Right hindlimb (tissue), 1 donor: ENCODE data around the gene KCNJ12.
A peak's percentile ranks its signal among the peaks of the same experiment; 100 is the strongest.

Experiments used
- DNase-seq: peaks from one replicate; pipeline ENCODE4 v3.0.0-alpha.2; 2018

The KCNJ12 gene

DNA sequence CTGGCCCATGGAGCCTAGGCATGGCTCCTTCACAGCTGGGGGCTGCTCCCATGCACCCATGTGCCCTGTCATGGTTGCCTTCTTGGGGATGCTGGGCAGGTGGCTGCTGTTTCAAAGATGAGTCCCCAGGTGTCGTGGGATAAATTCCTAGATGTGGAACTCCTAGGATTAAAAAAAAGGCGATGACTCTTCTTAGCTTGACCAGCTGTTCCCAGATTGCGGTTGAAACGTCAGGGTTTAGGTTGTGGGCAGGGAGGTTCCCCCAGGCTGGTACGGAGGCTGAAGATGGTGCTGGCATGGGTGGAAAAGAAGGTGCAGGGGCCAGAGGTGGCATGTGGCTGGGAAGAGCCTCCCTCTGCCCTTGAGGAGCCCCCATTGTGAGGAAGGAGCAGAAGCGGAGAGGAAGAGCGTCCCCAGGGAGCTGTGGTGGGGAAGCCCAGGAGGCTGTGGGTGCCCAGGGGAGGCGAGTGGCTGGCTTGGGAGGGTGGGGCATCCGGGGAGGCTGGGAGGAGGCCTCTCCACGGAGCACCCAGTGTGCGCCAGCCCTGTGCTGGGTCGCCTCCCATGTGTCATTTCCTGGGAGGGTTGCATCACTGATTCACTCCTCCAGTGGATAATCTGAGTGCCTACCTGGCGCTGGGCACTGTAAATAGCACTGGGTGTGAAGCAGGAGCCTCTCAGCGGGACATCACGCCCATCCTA, 7.5 kb upstream of the KCNJ12 start:
- no peak for DNase-seq

DNA sequence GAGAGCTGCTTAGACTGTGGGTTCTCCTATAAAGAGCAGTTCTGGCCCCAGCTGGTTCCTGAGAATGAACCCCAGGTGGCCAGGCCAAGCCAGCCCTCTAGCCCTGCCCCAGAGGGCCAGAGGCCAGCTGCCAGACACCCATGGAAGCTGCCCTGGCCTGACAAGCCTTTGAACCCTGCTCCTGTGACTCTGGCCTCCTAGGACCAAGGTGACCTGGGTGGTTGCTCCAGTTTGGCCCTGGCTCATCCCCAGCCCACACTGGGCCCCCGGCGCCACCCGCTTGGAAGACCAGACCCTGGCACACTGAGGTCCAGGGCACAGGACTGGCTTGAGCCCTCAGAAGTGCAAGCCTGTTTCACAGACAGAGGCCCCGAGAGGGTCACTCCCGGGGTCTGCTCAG, 6.8 kb upstream of the KCNJ12 start:
- DNase-seq = no peak

DNA sequence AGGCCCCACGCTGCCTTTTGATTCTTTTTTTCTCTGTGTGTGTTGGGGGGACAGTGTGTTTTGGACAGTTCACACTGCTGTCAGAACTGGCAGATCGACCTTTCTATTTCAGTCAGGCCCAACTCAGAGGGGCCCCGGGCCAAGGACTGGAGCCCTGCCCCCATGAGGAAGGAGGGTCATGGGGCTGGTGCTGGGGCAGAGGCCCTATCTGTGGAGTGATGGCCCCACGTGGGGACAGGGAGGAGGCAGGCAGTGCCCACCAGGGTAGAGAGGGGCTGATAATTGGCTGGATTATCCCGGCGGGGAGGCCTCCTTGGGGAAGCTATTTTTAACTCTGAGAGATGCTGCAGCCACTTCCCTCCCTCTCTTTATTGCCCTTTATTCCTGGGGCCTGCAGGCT, 5.7 kb upstream of the KCNJ12 start:
- DNase-seq = peak; percentile 50

DNA sequence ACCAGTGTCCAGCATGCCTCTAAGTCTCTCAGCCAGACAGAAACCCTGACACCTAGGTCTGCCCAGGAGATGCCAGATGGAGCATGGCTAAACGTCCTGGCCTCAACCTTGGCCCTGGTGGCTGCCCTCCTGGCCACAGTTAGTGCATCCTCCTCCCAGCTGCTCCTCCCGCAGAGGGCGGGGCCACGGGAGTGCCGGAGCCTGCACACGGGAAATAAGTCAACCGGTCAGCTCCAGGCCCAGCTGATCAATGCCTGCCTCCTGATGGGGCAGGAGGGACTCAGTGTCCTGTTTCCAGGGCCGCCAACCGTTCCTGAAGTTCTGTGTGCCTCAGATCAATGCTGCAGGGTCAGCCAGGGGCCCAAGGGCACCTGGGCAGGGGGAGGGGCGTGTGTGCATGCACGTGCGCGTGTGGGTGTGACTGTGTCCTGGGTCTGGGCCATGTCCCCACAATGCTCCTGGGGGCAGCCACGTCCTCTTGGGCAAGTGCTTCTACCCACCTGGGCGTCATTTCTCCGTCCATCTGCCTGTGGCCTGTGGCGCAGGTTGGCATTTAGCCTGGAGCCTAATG, 4.6 kb upstream of the KCNJ12 start:
- DNase-seq = no peak

DNA sequence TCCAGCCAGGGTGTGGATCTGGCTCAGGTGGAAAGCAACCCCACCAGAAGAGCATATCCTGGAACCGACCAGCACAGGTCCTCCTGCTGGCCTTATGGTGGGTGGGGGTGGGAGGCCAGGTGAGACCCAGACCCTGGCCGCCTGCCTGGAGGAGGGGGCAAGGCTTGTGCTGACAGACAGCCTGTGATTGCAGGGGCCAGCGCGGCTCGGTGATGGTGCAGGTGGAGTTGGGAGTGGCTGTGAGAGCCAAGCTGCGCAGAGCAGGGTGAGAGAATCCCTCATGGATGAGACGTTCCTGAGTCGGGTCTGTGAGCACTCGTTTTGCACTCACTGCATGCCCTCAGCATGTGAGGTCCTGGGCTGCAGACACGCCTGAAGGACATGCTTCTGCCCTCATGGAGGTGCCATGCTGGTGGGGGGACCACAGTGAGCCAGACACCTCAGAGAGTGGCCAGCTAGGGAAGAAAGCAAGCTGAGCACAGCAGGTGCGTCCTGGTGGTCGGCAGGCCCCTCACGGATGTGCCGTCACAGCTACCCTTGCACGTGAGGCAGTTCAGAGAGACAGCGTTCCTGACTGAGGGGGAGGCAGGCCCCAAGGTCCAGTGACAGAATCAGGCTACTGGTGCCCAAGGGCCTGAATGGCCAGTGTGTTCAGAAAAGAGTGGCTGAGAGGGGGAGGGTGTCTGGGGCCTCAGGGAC, 3.8 kb upstream of the KCNJ12 start:
- no peak for DNase-seq

DNA sequence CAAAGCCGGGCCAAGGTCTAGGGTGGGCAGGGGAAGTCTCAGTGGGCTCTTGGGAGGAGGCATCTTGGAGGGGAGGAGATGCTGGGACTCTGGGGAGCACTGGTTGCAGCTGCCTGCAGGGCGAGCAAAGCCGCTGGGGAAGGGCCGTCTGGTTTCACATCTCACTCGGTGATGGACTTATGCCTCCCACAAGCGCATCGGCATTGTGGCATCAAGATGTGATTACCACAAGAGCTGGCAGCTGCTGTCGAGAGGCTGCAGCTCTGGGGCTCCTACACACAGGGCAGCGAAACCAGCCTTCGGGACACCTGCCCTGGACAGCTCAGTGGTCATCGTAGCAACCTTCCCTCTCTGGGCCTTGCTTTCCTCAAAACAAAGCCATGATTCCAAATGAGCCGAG, 3.1 kb upstream of the KCNJ12 start:
- DNase-seq = no peak

DNA sequence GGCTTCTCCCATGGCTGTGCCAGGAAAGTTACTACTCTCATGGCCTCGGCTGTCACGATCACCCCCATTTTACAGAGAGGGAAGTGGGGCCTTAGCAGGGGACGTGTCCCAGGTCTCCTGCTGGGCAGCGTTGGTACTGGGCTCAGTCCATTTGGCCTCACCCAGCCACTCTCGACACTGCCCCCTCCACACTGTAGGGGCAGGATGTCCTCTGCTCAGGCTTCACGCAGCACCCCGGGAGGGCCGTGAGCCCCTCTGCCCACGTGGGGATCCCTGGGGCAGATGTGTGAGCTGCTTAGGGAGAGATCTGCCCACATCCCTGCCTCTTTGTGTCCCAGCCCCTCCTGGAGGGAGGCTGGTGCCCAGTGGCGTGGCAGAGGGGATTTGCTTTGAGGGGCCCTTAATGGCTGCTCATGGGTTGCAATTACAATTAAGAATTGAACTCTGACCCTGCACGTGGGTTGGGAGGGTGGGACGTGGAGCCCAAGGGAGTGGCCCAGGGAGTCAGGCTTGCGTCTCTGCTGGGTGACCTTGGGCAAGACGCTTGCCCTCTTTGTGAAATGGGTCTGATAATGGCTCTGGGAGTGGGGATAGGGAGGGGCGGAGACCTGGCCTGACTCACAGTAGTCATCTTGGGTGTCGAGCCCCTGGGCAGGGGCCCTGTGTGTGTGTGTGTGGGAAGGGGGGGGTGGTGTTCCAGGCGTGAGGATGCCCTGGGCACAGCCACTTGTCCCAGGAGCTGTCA, 2.3 kb upstream of the KCNJ12 start:
- no peak for DNase-seq

DNA sequence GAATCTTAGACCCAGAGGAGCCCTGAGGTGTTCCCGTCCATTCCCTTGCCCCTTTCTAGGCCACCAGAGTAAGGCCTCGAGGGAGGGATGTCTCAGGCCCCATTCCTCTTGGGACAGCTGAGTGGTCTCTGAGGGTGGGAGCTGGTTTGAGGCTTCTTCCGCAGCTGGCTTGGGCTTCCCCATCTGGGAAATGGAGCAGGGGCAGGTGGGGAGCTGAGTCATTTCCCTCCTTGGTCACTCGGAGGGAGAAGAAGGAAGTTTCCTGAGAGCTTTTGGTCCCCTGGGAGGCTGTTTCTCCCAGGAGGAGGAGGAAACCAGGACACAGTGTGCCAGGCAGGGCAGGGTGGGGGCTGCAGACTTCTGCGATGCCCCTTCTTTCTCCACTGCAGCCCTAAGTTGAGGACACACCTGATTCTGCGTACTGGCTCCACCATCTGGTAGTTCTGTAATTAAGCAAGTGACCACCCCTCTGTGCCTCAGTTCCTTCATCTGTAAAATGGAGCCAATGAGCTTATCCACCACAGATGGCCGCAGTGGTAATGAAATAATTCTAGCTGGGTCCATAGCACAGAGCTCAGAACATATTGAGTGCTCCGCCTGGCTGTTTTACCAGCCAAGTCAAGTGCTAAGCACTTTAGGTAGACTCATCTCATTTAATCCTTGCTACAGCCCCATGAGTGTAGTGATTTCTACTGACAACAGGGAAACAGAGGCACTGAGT, 1.6 kb upstream of the KCNJ12 start:
- DNase-seq = no peak

DNA sequence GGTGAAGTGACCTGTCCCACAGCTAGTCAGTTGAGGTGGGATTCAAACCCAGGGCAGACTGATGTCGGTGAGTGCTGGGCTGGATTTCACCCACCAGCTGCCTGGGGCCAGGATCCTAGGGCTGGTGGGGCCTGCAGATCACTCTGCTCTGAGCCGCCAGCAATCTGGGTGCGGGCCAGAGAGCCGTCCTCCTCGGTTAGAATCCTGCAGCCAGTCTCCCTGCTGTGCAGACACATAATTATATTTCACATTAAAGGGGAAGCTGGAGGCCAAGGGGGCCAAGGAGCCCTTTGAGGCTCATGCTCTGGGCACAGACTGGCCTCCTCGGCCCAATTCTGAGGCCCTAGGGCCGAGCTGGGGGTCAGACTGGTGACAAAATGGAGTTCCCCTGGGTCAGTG, 996 bp upstream of the KCNJ12 start:
- DNase-seq = no peak

DNA sequence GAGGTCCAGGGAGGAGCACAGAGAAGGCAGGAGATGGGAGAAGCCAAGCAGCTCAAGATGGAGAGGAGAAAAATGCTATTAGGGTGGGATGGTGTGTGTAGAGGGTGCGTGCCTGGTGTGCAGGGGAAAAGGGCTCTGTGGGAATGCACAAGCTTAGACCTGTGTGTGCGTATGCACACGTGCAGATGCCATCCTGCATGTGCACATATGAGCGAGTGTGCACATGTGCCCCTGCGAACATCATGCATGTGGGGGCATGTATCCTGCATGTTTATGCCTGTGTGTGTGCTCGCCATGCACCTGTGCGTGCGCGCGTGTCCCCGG, 438 bp upstream of the KCNJ12 start:
- no peak for DNase-seq

DNA sequence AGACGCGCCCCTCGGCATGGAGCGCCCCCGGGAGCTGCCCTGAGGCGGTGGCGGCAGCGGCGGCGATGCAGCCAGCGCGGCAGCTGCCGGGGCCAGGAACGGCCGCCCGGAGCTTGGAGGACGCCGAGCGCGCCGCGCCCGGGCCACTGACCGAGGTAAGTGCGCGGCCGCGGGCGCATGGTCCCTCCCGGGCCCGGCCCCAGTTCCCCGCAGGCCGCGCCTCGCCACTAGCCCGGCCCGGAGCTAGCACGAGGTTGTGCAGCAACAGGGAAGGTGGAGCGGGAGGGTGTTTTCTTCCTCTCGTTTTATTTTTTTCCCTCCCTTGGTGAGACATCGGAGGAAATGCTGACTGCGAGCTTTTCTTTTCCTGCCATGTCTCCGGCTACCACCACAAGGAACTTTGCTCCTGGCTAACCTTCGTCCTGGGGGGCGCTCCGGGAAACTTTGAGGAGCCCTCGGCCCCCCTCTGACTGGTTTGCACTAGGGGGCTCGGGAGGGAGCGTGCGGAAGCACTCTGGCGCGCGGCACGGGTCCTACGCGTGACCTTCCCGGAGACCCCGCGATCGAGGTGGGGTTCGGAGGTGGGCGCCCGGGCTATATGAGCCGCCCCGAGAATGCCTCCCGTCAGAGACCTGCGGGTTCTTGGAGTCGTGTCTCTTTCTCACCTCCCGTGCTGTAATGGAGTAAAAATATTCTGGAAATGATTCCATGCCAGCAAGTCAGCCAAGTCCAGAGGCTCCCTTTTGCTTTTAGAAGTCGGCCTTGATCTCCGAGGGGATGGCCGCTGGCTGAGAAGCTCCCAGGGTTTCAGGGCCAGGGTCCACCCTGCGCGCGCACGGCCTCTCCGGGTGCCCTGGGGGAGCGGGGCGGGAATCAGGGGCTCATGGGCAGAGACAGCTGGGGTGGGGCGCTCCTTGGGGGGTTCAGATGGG, 868 bp downstream of the KCNJ12 start:
- peak; percentile 45 for DNase-seq

DNA sequence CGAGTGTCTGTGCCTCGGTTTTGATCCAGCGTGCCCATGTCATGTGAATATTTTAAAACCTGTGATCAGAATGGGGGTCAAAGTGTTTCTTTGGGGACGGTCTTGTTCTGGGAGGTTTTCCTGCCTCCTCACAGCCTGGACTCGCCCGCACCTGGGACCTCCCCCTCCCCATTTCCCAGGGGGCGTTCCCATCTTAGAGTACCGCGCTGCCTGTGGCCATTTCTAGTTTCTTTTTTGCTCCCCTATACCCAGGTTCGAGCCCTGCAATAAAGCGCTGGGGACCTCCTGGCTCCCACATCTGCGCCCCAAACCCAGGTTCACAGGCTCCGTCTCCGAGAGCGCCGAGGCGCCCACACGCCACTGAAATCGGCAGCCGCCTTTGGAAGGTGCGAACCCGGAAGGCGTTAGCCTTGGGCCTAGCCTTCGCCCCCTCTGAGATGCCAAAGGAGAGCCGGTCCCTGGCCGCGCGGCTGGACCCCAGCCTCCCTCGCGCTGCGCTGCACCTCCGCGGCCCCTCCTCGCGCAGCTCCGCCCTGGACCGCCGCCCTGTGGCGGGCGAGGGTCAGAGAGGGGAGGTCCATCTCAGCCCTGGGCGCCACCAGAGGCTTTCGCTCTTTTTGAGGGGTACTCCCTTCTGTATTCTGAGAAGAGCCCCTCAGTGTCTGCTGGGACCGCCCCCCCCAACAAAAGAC, 1.7 kb downstream of the KCNJ12 start:
- DNase-seq = no peak

DNA sequence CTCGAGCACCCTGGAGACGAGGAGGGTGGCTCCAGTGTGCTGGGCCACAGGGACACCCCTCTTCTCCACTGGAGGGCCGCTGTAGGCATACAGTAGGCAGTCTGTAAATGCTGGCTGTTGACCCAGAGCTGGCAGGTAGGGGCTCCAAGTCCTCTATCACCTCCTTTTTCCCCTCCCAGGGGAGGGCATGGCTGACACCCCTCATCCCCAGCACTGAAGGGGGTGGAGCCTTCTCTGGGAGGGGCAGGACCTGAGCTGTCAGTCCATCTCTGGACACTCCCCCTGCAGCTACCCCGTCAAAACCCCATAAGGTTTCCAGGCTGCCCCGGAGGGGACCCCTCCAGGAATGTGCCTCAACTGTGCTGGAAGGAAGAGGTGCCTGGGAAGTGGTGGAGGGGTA, 2.4 kb downstream of the KCNJ12 start:
- no peak for DNase-seq

DNA sequence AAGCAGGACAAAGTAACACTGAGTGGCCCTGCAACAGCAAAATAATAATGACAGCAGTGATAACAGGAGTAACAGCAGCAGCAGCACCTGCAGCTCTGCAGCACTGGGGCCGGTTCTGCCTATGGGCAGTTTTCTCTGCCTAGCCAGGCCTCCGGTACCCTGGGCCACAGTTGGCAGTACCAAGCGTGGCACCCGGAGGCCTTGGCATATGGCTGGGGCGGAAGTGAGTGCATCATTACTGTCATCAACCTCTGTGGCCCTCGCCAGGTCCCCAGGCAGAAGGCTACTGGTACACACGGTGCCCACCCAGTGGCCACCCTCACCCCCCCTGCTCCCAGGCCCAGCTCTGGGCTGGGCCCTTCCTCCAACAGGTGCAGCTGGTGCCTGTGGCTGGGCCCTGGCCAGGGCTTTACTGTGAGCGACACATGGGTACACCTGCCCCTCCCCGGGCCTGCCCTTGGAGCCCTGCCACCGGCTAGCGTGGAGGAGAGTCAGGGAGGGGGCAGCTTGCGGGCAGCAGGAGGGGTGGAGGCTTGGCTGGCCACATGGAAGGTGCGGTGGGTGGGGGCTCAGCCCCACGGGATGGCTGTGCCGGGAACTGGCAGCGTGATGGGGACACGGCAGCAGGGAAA, 3.0 kb downstream of the KCNJ12 start:
- peak; percentile 61 for DNase-seq

DNA sequence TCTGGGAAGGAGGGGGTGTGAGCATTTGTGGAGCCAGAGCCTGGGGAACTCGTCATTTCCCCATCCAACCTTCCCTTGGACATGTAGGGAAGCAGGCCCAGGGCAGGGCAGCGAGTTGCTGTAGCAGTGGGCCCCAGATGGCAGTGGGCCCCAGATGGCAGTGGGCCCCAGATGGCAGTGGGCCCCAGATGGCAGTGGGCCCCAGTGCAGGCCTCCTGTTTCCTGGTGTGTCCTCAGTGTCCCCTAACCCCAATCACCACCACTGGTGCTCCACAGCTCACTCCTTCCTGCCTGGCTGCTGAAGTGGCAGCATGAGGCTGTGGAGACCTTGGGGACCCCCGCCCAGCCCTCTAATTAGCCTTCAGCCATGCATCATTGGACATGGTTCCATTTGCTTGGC, 4.5 kb downstream of the KCNJ12 start:
- DNase-seq = no peak

DNA sequence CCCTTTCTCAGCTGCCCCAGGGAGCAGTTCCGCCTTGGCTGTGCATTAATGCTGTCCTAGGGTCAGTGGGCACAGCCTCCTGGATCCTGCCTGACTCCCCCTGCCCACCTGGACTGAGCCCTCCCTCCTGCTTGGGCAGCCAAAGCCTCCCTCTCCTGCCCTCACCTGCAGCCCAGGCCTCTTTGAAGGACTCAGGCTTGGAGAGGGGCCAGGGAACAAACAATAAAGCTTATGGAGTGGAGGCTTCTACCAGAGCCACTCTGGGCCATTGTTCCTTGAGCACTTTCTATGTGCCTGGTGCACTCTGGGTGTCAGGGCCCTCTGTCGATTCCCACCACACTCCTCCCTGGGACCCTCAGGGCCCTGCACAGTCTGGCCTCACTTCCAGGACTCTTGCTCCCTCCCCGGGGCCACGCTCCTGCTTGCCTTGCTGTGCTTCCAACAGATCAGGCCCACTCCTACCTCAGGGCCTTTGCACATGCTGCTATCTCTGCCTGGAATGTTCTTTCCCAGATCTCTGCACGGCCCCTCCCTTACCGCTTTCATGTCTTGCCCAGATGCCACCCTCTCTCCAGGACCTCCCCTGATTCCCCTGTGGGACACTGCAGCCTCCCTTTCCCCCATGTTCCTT, 5.0 kb downstream of the KCNJ12 start:
- no peak for DNase-seq

DNA sequence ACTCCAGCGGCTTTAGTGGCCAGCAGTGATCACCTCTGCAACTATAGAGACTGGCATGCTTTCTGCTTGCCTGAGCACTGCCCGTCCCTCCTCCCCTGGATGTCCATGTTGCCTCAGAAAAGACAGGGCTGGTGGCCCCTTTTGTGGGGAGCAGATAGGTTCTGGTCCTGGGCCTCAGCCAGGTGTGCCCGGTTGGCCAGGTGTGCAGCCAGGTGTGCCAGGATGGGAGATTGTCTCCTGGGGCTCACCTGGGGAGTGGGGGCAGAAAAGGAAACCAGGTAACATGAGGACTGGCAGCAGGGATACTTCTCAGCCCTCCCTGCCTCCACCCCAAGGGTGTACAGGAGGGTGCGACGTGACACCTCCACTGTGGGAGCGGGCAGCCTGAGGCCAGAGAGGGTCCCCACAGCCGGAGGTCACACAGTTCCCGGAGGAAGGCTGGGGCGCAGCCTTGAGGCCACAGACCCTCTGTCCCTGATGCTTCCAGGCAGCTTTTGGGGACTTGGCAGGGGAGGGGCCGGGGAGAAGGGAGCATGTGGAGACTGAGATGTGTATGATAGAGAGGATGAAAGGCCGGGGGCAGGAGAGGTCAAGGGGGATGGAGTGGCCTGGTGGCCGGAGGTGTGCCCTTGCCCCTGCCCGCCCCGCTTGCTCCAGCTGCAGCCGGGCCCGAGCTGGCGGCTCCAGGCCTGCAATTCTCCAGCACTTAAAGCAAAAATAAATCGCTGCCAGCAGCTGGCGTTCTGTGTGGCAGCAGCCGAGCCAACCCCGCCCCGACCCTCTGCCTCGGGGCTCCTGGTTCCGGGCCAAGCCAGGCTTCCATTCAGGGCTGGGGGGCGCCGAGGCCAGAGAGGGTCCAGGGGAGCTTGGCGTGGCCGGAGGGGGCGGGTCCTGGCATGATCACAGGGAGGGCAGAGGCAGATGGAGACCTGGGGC, 6.7 kb downstream of the KCNJ12 start:
- DNase-seq = no peak

DNA sequence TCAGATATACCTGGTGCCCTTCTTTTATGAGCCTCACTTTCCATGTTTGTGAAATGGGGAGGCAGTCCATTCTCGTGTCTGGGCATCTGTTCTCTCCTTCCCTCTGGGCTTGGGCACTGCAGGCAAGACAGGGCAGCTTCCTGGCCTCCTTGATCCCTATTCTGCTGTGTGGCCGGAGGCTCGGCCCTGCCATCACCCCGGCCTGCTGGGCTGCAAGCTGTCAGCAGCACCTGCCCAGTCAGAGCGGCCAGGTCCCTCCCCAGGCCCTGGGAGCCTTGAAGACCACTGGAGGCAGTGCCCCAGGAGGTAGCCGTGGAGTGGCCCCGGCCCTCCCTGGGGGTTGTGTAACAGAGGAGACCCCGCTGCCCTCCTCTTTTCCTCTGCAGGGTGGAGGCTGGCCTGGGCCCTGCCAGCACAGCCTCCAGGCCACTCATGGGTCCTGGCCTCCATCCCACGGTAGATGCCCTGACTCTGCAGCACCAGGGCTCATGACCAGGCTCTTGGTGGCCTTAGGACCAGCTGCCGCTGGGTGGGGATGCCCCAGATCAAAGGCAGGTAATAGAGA, 9.2 kb downstream of the KCNJ12 start:
- DNase-seq = no peak

DNA sequence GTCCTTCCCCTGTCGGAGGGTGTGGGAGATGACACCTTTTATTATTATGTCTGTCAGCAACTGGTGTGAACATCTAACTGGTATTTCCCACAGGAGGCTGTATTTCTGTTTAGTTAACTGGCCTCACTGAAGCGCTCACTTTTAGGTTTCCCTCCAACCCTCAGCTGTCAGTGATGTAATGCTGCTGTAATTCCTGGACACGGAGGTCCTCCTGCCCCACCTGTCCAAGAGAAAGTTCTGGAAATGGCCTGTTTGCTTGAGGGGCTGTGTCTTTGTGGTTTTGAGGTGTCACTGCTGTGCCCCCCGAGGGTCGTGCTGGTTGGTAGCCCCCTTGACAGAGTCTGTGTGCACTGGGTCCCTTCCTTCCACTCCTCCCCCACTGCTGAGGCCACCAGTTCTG, 11.5 kb downstream of the KCNJ12 start:
- DNase-seq = no peak
